Gastroesophageal sphincter (tissue), 4 donors: ENCODE data around the gene ZHX3. TPM values are rescaled to one million over a fixed set of nuclear protein-coding genes. Genes with fewer than 3 reads are reported as not detected.

Experiments used
- ATAC-seq: fragments of 150-250 bp; one replicate; pipeline ENCODE4 v1.9.1; 2016; ENCODE audit warnings: mild to moderate bottlenecking, moderate library complexity
- H3K27ac ChIP-seq, 4 donors: fragments of 200-600 bp; sonication (generic) in 3 of 4; 1 replicate in 3 of 4; 2 replicates in 1 of 4; pipeline ENCODE4 v1.5.1; 2016 to 2019
- H3K27me3 ChIP-seq: fragments of 200-600 bp; sonication (generic); one replicate; pipeline ENCODE4 v1.5.1; 2019
- H3K36me3 ChIP-seq, 2 donors: fragments of 200-600 bp; sonication (generic); one replicate each; pipeline ENCODE4 v1.5.1; 2019; ENCODE audit warnings: control low read depth in 1 of 2
- H3K4me1 ChIP-seq, 3 donors: fragments of 200-600 bp; sonication (generic); 1 replicate in 2 of 3; 2 replicates in 1 of 3; pipeline ENCODE4 v1.5.1; 2016 to 2019; ENCODE audit warnings: control low read depth in 2 of 3
- H3K4me3 ChIP-seq, 2 donors: fragments of 200-600 bp; sonication (generic); one replicate each; pipeline ENCODE4 v1.5.1; 2019; ENCODE audit warnings: mild to moderate bottlenecking in 1 of 2, moderate library complexity in 1 of 2
- H3K9me3 ChIP-seq, 3 donors: fragments of 200-600 bp; sonication (generic); one replicate each; pipeline ENCODE4 v1.5.1; 2017 to 2019; ENCODE audit warnings: control low read depth in 2 of 3
- CTCF ChIP-seq, 4 experiments: fragments of 200-600 bp in 2 of 4; fragments of 450-650 bp in 2 of 4; sonication (generic) in 1 of 4; IDR thresholded peaks; one replicate each; pipeline ENCODE4 v1.5.1; 2017 to 2019; ENCODE audit warnings: antibody characterized with exemption in 4 of 4, mild to moderate bottlenecking in 2 of 4, moderate library complexity in 2 of 4
- EP300 ChIP-seq: sonication (generic); formaldehyde crosslinking; IDR thresholded peaks from one replicate; pipeline ENCODE4 v1.6.1; 2017; ENCODE audit warnings: antibody characterized with exemption, mild to moderate bottlenecking
- POLR2A ChIP-seq, 2 donors: fragments of 450-650 bp; IDR thresholded peaks; one replicate each; pipeline ENCODE4 v1.6.1; 2017; ENCODE audit warnings: antibody characterized with exemption in 2 of 2, mild to moderate bottlenecking in 2 of 2, moderate library complexity in 1 of 2
- POLR2AphosphoS5 ChIP-seq: sonication (generic); formaldehyde crosslinking; IDR thresholded peaks from one replicate; pipeline ENCODE4 v1.6.1; 2017; ENCODE audit warnings: antibody characterized with exemption
- WGBS, 2 donors: methylation state at CpG; one replicate each; pipeline ENCODE4 v1.1.5; 2018; ENCODE audit warnings: low coverage in 1 of 2; 5-methylcytosine and 5-hydroxymethylcytosine counted together
- total RNA-seq, 4 donors: library from RNA; depleted of rRNA; stranded (reverse); fragments of >200 nt; gene quantifications; one replicate each; pipeline ENCODE4 v1.1.0, GENCODE V29; 2016

Gene ZHX3
- total RNA-seq, 4 donors from 2014 or later = 121 to 183 (median 155) TPM

GRCh38 chr20:41330343-41330720 is 12.8 kb upstream of the ZHX3 start:
- Histone ChIP-seq H3K9me3 (no peaks in the 10 kb centered on the region), H3K27me3 (no peaks in the 10 kb centered on the region), H3K4me1 (peaks cover 3 to 30% (median 8%) of the 10 kb centered on the region in 3 donors), H3K27ac (peak overlapping the region; percentile 77 to 82 (median 80)), H3K36me3 (no peaks in the 10 kb centered on the region), H3K4me3 (no peak overlapping the region)
- WGBS, 2 donors = 89% methylated on average over 1 of the region's 5 CpGs; no CpG with 5 or more reads in 1 of the 2 donors
- no peak for TF ChIP-seq POLR2A (IDR thresholded peaks at IDR 0.05)
- TF ChIP-seq POLR2AphosphoS5 = no peak
- TF ChIP-seq EP300 = no peak
- no peak for TF ChIP-seq CTCF (IDR thresholded peaks at IDR 0.05)
- no peak for ATAC-seq

GRCh38 chr20:41329435-41330342 is 12.2 kb upstream of the ZHX3 start:
- no peak overlapping the region for H3K4me3 ChIP-seq
- TF ChIP-seq EP300 = no peak
- TF ChIP-seq CTCF (IDR thresholded peaks at IDR 0.05) = no peak
- peak; percentile 91 for TF ChIP-seq POLR2AphosphoS5
- TF ChIP-seq POLR2A (IDR thresholded peaks at IDR 0.05) = no peak
- H3K27ac ChIP-seq = peak overlapping the region; percentile 77 to 82 (median 80)
- peak; percentile 98 for ATAC-seq
- H3K27me3 ChIP-seq = no peaks in the 10 kb centered on the region
- peaks cover 3 to 24% (median 5%) of the 10 kb centered on the region in 3 donors for H3K4me1 ChIP-seq
- 50 to 70% methylated on average over 2 to 6 of the region's 14 CpGs for WGBS, 2 donors
- no peaks in the 10 kb centered on the region for H3K36me3 ChIP-seq
- H3K9me3 ChIP-seq = no peaks in the 10 kb centered on the region

- Histone ChIP-seq H3K4me3 (no peak overlapping the region), H3K36me3 (no peaks in the 10 kb centered on the region), H3K27me3 (no peaks in the 10 kb centered on the region), H3K27ac (peak overlapping the region in 1 of 4 donors; percentile 8), H3K4me1 (peaks cover 3 to 18% (median 5%) of the 10 kb centered on the region in 3 donors), H3K9me3 (no peaks in the 10 kb centered on the region)
- whole genome bisulfite sequencing, 2 donors = 55 to 88% methylated on average over 2 to 5 of the region's 5 CpGs
- TF ChIP-seq EP300 (no peak), POLR2AphosphoS5 (no peak), CTCF (IDR thresholded peaks at IDR 0.05) (no peak), POLR2A (IDR thresholded peaks at IDR 0.05) (no peak)
- no peak for ATAC-seq
These were observed 9.6 kb upstream of the ZHX3 start for GRCh38 chr20:41327178-41327577.

DNA sequence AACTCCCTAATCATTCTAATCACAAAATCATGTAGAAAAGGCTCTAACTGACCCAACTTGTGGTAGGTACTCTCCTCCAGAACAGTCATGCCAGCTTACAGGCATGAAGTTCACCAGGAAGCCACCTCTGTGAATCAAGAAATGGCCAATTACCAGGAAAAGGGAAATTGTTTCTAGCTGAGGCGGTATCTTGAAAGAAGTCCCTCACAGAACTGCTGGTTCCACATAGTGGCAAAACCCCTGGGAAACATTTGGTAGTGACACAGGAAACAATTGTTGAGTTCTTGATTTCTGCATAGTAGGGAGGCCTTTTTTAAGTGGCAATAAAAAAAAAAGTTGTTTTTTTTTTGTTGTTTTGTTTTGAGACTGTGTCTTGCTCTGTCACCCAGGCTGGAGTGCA is 3.4 kb upstream of the ZHX3 start:
- 67 to 100% methylated on average over 1 of the region's 1 CpG for WGBS, 2 donors
- Histone ChIP-seq H3K4me3 (no peak overlapping the region), H3K9me3 (no peaks in the 10 kb centered on the region), H3K27ac (no peak overlapping the region), H3K36me3 (no peaks in the 10 kb centered on the region), H3K27me3 (no peaks in the 10 kb centered on the region), H3K4me1 (peaks cover 0 to 10% (median 3%) of the 10 kb centered on the region in 3 donors)
- no peak for ATAC-seq
- no peak for TF ChIP-seq POLR2A (IDR thresholded peaks at IDR 0.05)
- no peak for TF ChIP-seq POLR2AphosphoS5
- TF ChIP-seq CTCF (IDR thresholded peaks at IDR 0.05) = no peak
- no peak for TF ChIP-seq EP300

DNA sequence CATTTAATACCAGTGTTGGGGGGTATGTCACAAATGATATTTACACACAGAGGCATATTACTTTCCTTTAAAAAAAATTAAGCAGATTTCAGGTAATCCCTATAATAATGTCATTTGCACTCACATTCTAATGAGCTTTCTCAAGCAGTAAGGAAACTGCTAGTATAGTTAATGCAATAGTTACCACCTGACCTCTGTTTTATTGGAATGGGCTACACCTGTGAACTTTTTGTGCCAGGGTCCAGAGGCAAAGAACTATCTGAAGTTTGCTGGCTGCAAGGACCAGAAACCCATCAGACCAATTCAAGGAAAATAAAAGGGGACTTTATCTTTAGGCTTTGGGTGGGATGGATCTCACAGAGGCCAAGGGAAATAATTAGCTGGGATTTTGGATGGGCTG is 2.9 kb upstream of the ZHX3 start:
- TF ChIP-seq CTCF (IDR thresholded peaks at IDR 0.05) (no peak), POLR2AphosphoS5 (no peak), POLR2A (IDR thresholded peaks at IDR 0.05) (no peak), EP300 (no peak)
- no peak for ATAC-seq
- H3K27ac ChIP-seq = no peak overlapping the region

More for the DNA sequence above, 2.9 kb upstream of the ZHX3 start:
- Histone ChIP-seq H3K36me3 (no peaks in the 10 kb centered on the region), H3K27me3 (no peaks in the 10 kb centered on the region), H3K9me3 (no peaks in the 10 kb centered on the region), H3K4me1 (peaks cover 0 to 15% (median 3%) of the 10 kb centered on the region in 3 donors), H3K4me3 (no peak overlapping the region)
